GM12878 (cell line): ENCODE results near the gene CAPZB. TPM values are rescaled to one million over a fixed set of nuclear protein-coding genes. Genes with fewer than 3 reads are reported as not detected.

Source experiments
- ATAC-seq: fragments of 200-7000 bp; cut with Tn5 transposase; 3 replicates; pipeline ENCODE4 v1.9.1; 2020; ENCODE audit warnings: mild to moderate bottlenecking, moderate library complexity
- BruUV-seq: library from RNA; stranded (reverse); fragments of 400-500 nt; replicated peaks from 2 replicates; lab custom pipeline; 2021; lab: Mats Ljungman, UMichigan
- CTCF ChIA-PET: fragments of 300-600 bp; sonication (Branson Sonifier 250); formaldehyde crosslinking; extraction: SDS; loops from one replicate; lab custom pipeline; 2021; ENCODE audit warnings: inconsistent platforms; lab: Yijun Ruan, JAX
- POLR2A ChIA-PET: fragments of 350-600 bp; formaldehyde crosslinking; extraction: SDS; loops from one replicate; lab custom pipeline; 2021; ENCODE audit warnings: inconsistent platforms; lab: Charles Lee
- RAD21 ChIA-PET: fragments of 300-600 bp; sonication (Branson Sonifier 250); formaldehyde crosslinking; loops from one replicate; lab custom pipeline; 2023; ENCODE audit warnings: antibody characterized with exemption; ENCODE audit not compliant: unreplicated experiment; lab: Charles Lee
- SMC1A ChIA-PET: fragments of 300-600 bp; sonication (Branson Sonifier 250); formaldehyde crosslinking; loops from one replicate; lab custom pipeline; 2023; ENCODE audit not compliant: unreplicated experiment, uncharacterized antibody; lab: Charles Lee
- DNase-seq: peaks from one replicate; pipeline ENCODE4 v3.0.0-alpha.2; 2011; ENCODE audit warnings: low read depth, low spot score
- FAIRE-seq: peaks from 3 replicates; lab custom pipeline; 2011; peaks lifted over from hg19 to GRCh38; lab: Jason Lieb, UNC
- H2AFZ ChIP-seq: 2 replicates; pipeline ENCODE4 v1.6.0; 2011; ENCODE audit warnings: low read depth, low read length, control low read depth; ENCODE audit not compliant: control insufficient read depth
- H3K27ac ChIP-seq: 2 replicates; pipeline ENCODE4 v1.5.1; 2011; ENCODE audit warnings: control low read depth; ENCODE audit not compliant: control insufficient read depth, insufficient read depth
- H3K27me3 ChIP-seq, 2 experiments: replicated peaks in 1 of 2; 2 replicates each; pipeline versions ENCODE4 v1.6.0 to v1.6.1; 2011; ENCODE audit warnings: low read length in 1 of 2; ENCODE audit not compliant: control insufficient read depth in 2 of 2, insufficient read depth in 2 of 2
- H3K36me3 ChIP-seq, 2 experiments: 2 replicates each; pipeline ENCODE4 v1.5.1; 2011; ENCODE audit warnings: low read length in 1 of 2; ENCODE audit not compliant: control insufficient read depth in 2 of 2, insufficient read depth in 2 of 2
- H3K4me1 ChIP-seq: 2 replicates; pipeline ENCODE4 v1.6.1; 2011; ENCODE audit warnings: mild to moderate bottlenecking, low read length, moderate library complexity, mixed read lengths; ENCODE audit not compliant: control insufficient read depth, insufficient read depth
- H3K4me2 ChIP-seq: 2 replicates; pipeline ENCODE4 v1.6.0; 2011; ENCODE audit warnings: control low read depth; ENCODE audit not compliant: control insufficient read depth, insufficient read depth
- H3K4me3 ChIP-seq: fragments of 200-600 bp; sonication (generic); 2 replicates; pipeline ENCODE4 v1.5.1; 2016
- H3K79me2 ChIP-seq: 2 replicates; pipeline ENCODE4 v1.6.0; 2011; ENCODE audit warnings: low read length; ENCODE audit not compliant: control insufficient read depth, insufficient read depth
- H3K9ac ChIP-seq: 2 replicates; pipeline ENCODE4 v1.8.0; 2011; ENCODE audit warnings: low read length, control low read depth, mixed read lengths; ENCODE audit not compliant: control insufficient read depth, insufficient read depth
- H3K9me3 ChIP-seq: replicated peaks from 3 replicates; pipeline ENCODE4 v1.5.1; 2011; ENCODE audit warnings: mild to moderate bottlenecking, low read length; ENCODE audit not compliant: control insufficient read depth, insufficient read depth
- H4K20me1 ChIP-seq: 2 replicates; pipeline ENCODE4 v1.6.0; 2011; ENCODE audit not compliant: control insufficient read depth, insufficient read depth
- BHLHE40 ChIP-seq, 2 experiments: fragments of 450-650 bp in 1 of 2; IDR thresholded peaks; 2 replicates each; pipeline ENCODE4 v1.6.1; 2011 to 2017; ENCODE audit warnings: low read depth in 2 of 2, borderline replicate concordance in 1 of 2, improper control_type of control experiment in 1 of 2, low read length in 1 of 2, mild to moderate bottlenecking in 1 of 2
- BMI1 ChIP-seq: fragments of 450-650 bp; IDR thresholded peaks from 2 replicates; pipeline ENCODE4 v1.6.1; 2016; ENCODE audit warnings: mild to moderate bottlenecking, moderate library complexity, borderline replicate concordance
- ETV6 ChIP-seq, 2 experiments: fragments of 450-650 bp in 1 of 2; IDR thresholded peaks in 1 of 2; conservative IDR thresholded peaks in 1 of 2; 2 replicates each; pipeline ENCODE4 v1.6.1; 2014; ENCODE audit warnings: antibody characterized with exemption in 1 of 2, borderline replicate concordance in 1 of 2, low read depth in 1 of 2, mild to moderate bottlenecking in 1 of 2, moderate library complexity in 1 of 2
- IKZF2 ChIP-seq, 2 experiments: fragments of 450-650 bp; IDR thresholded peaks; 2 replicates each; pipeline ENCODE4 v1.6.1; 2017; ENCODE audit warnings: mild to moderate bottlenecking in 2 of 2, moderate library complexity in 2 of 2
- IRF4 ChIP-seq: IDR thresholded peaks from 2 replicates; pipeline ENCODE4 v1.6.1; 2011; ENCODE audit warnings: low read depth, low read length
- NFXL1 ChIP-seq: fragments of 450-650 bp; IDR thresholded peaks from 2 replicates; pipeline ENCODE4 v1.6.1; 2017; ENCODE audit warnings: antibody characterized with exemption, mild to moderate bottlenecking, borderline replicate concordance
- PRDM15 ChIP-seq: fragments of 450-650 bp; formaldehyde crosslinking; IDR thresholded peaks from 2 replicates; pipeline ENCODE4 v1.4.0; 2020; ENCODE audit warnings: mild to moderate bottlenecking, moderate library complexity
- SPI1 ChIP-seq: IDR thresholded peaks from 2 replicates; pipeline ENCODE4 v1.6.1; 2011; ENCODE audit warnings: low read depth, mild to moderate bottlenecking, low read length, moderate library complexity, borderline replicate concordance; ENCODE audit not compliant: insufficient read depth
- SREBF2 ChIP-seq: IDR thresholded peaks from 2 replicates; pipeline ENCODE4 v1.6.1; 2012; ENCODE audit warnings: mild to moderate bottlenecking, low read length
- SRF ChIP-seq, 2 experiments: IDR thresholded peaks; 2 replicates each; pipeline ENCODE4 v1.6.1; 2011; ENCODE audit warnings: low read depth in 2 of 2, low read length in 2 of 2, mild to moderate bottlenecking in 1 of 2, moderate library complexity in 1 of 2
- ZBTB4 ChIP-seq: fragments of 450-650 bp; formaldehyde crosslinking; IDR thresholded peaks from 2 replicates; pipeline ENCODE4 v1.4.0; 2022; ENCODE audit warnings: mild to moderate bottlenecking, moderate library complexity
- WGBS: methylation state at CpG from one replicate; pipeline ENCODE4 v1.1.6; 2016; ENCODE audit warnings: low lambda C conversion rate; ENCODE audit not compliant: insufficient replicate concordance, insufficient coverage; ENCODE audit errors: missing lambda C conversion rate; 5-methylcytosine and 5-hydroxymethylcytosine counted together
- in situ Hi-C: fragments of 300-500 bp; cut with MboI; formaldehyde crosslinking; loops from 9 replicates; pipeline ENCODE4 v1.14.3; 2018; ENCODE audit warnings: mixed read lengths
- intact Hi-C: fragments of 100-400 bp; cut with micrococcal nuclease; formaldehyde crosslinking; loops from one replicate; pipeline ENCODE4 v1.14.2; 2022; ENCODE audit not compliant: unreplicated experiment
- polyA plus RNA-seq, 11 experiments: library from polyadenylated mRNA; depleted of rRNA in 4 of 11; unstranded in 6 of 11; stranded (reverse) in 5 of 11; fragments of >200 nt; fragmentation: Nextera tagmentation in 4 of 11; fragmentation: Illumina TruSeq in 1 of 11; extraction: Ambion mirVana in 4 of 11; extraction: Trizol in 1 of 11; gene quantifications; 1 replicate in 1 of 11; 2 replicates in 10 of 11; pipeline versions ENCODE4 v1.2.1 to v1.2.3, GENCODE V29; 2011 to 2016; ENCODE audit warnings: inconsistent platforms in 2 of 11, missing spikeins in 2 of 11, low read depth in 1 of 11
- total RNA-seq, 4 experiments: library from RNA; depleted of rRNA in 3 of 4; stranded (reverse); fragments of >200 nt in 3 of 4; fragmentation: Illumina TruSeq in 1 of 4; extraction: Trizol in 1 of 4; gene quantifications; 2 replicates each; pipeline versions ENCODE4 v1.2.1 to v1.2.3, GENCODE V29; 2013 to 2021
- TF ChIP-seq, protein P1 (sequence below): IDR thresholded peaks from 2 replicates; pipeline ENCODE4 v1.6.1; 2011; ENCODE audit warnings: mild to moderate bottlenecking, low read depth, low read length, moderate library complexity; ENCODE audit not compliant: insufficient replicate concordance

The CAPZB gene
- total and polyA plus RNA-seq, 10 of the 15 experiments (the other 5 are each of a cell fraction or from before 2014, with no cell fraction given): 104 to 454 (median 213) TPM

GRCh38 chr1:19469004-19469403 lies 16.3 kb downstream of the CAPZB start (continued):
- TF ChIP-seq ZBTB4 (CRISPR knock-in tag) (no peak), SREBF2 (no peak)

GRCh38 chr1:19468397-19468956 lies 16.9 kb downstream of the CAPZB start:
- FAIRE-seq (no peak), DNase-seq (no peak), ATAC-seq (peak; percentile 88)
- RAD21 ChIA-PET: interaction anchor here (0.9 to 2.5 kb wide), 12 partner anchors 8 to 129 kb away, joined by 3 to 10 read pairs (median 4); a partner anchor contains a TSS
- intact Hi-C loops (no loop called here), in situ Hi-C loops (no loop called here)
- Histone ChIP-seq H3K9me3 (no peaks in the 10 kb centered on the region), H3K4me2 (peak overlapping the region; percentile 38; the same call in 1 of the 2 replicates), H3K79me2 (peaks cover 90% of the 10 kb centered on the region), H3K9ac (0 out of 2 replicates have a peak overlapping the region, but pooled peaks have one; percentile 3), H2AFZ (no peak overlapping the region), H3K27ac (peak overlapping the region; percentile 28), H3K36me3 (peaks cover 9 to 15% of the 10 kb centered on the region in 2 experiments), H3K4me1 (peaks cover 34% of the 10 kb centered on the region), H3K27me3 (no peaks in the 10 kb centered on the region), H4K20me1 (peaks cover 5% of the 10 kb centered on the region; the same call in 1 of the 2 replicates), H3K4me3 (peak overlapping the region; percentile 3; the same call in 1 of the 2 replicates)
- POLR2A ChIA-PET: interaction anchor here (0.6 to 2.8 kb wide), 7 partner anchors 8 to 132 kb away, joined by 3 to 16 read pairs (median 4); partner anchors contain the start of gene CAPZB
- 15% methylated on average over 15 of the region's 15 CpGs for WGBS
- CTCF ChIA-PET: interaction anchor here (1.0 to 4.0 kb wide), 10 partner anchors 9 to 185 kb away, joined by 3 to 18 read pairs (median 12); no protein-coding TSS in a partner anchor
- SMC1A ChIA-PET: interaction anchor here (0.7 to 6.2 kb wide), 11 partner anchors 9 to 130 kb away, joined by 3 to 61 read pairs (median 5); partner anchors contain the start of gene CAPZB
- no TSS peak for BruUV-seq
- TF ChIP-seq BMI1 (no peak), SPI1 (peak; percentile 4; the same call in 1 of the 2 replicates), ETV6 (conservative IDR thresholded peaks at IDR 0.05 in 1 of 2, IDR thresholded peaks at IDR 0.05 in 1 of 2; ENCODE audit: borderline replicate concordance in 1 of 2, low read depth in 1 of 2) (no peak), NFXL1 (no peak), BHLHE40 (IDR thresholded peaks at IDR 0.05; ENCODE audit: borderline replicate concordance in 1 of 2, low read depth in 2 of 2, low read length in 1 of 2) (no peak), IRF4 (no peak), PRDM15 (CRISPR knock-in tag) (no peak), SRF (IDR thresholded peaks at IDR 0.05; ENCODE audit: low read depth in 2 of 2, low read length in 2 of 2) (no peak), IKZF2 (IDR thresholded peaks at IDR 0.05) (peak in 1 of 2 experiments; percentile 22; a peak in 1 of 4 replicates)
- TF ChIP-seq, protein P1, sequence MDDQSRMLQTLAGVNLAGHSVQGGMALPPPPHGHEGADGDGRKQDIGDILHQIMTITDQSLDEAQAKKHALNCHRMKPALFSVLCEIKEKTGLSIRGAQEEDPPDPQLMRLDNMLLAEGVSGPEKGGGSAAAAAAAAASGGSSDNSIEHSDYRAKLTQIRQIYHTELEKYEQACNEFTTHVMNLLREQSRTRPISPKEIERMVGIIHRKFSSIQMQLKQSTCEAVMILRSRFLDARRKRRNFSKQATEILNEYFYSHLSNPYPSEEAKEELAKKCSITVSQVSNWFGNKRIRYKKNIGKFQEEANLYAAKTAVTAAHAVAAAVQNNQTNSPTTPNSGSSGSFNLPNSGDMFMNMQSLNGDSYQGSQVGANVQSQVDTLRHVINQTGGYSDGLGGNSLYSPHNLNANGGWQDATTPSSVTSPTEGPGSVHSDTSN: peak; percentile 19
